Activated T-cell treated with anti-CD3 and anti-CD28 coated beads for 1 hour (primary cell): ENCODE results near the gene FBXL14.

Experiments used
- DNase-seq: peaks from one replicate; pipeline ENCODE4 v3.0.0-alpha.2; 2020; ENCODE audit warnings: low read depth

Gene FBXL14

GRCh38 chr12:1594261-1595025 lies at the start of gene FBXL14:
Gene FBXL14, minus strand, starts transcription at chr12:1594581. Its CDS starts 515 bp downstream, at chr12:1594066.
- peak; percentile 86 for DNase-seq

DNA sequence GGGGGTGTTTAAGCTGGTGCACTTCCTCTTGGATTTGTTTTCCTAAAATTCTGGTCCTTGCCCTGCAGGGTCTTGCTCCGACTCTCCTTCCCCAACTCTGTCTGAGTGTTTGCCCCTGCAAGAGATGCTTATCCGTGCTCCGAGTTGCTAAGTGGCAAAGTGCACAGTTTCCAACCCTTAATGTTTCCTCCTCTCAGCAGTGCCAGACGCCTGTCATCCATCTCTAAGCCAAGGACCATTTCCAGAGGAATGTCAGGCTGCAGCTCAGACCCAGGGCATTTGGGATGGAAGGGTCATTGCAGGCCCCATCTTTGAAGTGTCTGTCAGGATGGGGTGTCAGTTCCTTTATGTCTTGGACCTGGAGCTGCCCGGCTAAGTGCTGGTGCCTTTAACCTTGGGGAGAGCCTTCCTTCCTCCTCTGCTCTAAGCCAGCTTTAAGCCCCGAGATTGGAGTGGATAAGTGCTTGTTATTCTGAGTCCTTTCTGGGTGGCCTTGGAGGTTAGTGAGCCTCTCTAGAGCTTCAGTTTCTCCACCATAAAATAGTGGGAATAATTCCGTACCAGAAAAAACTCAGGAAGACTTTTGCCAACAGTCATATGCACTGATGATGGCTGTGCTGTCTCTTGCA lies 49.6 kb upstream of the FBXL14 start:
- DNase-seq, result no peak

GRCh38 chr12:1643043-1643442 lies 48.7 kb upstream of the FBXL14 start:
- no peak for DNase-seq

- DNase-seq, result no peak
Observed at GRCh38 chr12:1642513-1642912, 48.1 kb upstream of the FBXL14 start.

DNA sequence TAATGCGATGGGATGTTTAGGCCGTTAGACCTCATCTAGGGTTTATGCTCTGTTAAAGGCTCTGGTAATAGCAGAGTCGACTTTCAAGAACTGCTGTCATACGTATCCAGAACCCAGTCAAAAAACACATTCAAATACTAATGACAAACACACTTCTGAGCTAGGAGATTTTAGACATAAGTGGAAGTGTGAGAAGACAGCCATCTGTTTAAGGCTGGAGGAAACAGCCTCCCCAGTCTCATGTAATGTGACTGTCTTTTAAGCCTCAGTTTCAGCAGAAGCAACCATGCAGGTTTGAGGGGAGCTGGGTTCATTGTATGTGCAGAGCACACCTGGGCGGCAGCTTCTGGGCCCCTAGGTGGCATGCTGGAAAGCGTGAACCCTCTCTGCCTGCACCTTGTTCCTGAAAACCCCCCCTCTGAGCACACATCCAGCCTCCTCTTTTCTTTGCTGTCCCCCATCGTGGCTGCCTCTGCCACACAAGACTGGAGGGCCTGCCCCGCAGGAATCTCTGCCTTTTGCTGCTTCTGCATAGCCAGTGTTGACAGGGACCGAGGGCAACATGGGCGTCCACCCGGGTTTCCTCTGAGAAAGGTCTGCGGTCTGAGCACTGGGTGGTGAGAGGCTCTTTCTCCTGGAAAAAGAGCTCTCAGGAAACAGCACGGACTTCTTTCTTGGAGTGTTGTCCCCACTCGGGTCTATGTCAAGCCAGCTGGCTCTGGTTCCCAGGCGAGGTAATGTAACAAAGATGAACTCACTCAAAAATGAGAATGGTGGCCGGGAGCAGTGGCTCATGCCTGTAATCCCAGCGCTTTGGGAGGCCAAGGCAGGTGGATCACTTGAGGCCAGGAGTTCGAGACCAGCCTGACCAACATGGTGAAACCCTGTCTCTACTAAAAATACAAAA lies 46.2 kb upstream of the FBXL14 start:
- no peak for DNase-seq

DNA sequence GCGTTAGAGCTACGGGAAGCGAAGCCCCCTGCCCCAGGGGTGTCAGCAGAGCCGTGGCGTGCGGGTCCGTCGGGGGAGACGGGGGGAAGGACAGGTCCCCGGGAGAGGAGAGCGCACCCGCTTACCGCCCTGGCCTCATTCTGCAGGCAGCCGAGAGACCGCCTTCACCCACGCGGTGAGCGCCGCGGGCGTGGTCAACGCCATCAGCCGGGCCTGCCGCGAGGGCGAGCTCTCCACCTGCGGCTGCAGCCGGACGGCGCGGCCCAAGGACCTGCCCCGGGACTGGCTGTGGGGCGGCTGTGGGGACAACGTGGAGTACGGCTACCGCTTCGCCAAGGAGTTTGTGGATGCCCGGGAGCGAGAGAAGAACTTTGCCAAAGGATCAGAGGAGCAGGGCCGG lies 45.2 kb upstream of the FBXL14 start:
- DNase-seq, result no peak

DNA sequence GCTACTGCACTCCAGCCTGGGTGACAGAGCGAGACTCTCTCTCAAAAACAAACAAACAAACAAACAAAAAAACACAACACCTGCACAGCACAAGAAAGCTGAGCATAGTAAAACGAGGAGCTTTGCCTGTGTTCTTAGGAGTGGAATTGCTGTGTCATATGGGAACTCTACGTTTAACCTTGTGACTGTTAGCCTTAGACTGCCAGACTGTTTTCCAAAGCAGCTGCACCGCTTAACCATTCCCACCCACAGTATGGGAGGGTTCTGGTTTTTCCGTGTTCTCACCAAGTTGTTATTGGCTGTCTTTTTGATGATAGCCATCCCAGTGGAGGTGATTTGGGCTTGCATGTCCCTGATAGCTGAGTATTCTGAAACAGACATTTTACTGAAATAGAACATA lies 43.8 kb upstream of the FBXL14 start:
- DNase-seq, result no peak

- DNase-seq, result no peak
Observed at GRCh38 chr12:1635301-1636095, 41.1 kb upstream of the FBXL14 start.

GRCh38 chr12:1634590-1635191 lies 40.3 kb upstream of the FBXL14 start:
- peak; percentile 51 for DNase-seq

DNA sequence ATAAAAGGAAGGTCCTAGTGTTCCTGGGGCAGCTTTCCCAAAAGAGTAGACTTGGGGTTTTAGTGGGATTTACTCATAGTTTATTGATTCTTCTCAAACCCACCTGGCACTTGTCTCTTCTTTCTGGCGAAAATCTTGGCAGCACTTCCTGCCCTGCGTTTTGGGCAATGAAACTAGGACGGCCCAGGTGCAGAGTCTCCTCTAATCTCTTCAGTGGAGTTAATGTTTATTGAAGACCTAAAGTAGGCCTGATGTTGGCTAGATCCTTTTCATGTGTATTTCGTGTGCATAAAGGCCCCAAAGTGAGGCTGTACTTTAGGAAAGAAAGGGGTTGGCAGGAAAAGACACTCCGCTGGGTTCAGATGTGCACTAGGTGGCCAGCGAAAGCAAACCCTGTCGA lies 39.8 kb upstream of the FBXL14 start:
- no peak for DNase-seq

DNA sequence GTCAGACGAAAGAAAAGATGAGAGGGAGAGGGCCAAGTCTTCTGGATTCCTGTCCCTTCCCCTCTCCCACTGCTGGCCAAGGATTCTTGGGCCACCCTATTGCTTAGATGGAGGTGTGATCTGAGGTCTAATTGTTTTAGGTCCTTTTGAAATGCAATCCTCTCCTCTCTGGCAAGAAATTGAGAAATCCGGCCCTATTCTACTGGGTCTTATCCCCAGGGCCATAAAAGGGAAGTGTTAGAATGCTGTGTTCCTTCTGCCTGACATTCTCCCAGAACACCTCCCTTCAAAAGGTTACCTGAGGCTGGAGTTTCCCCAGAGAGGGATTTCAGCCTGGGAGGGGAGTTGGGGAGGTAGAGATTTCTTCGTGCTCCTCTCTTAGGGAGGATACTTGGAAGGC lies 39.1 kb upstream of the FBXL14 start:
- no peak for DNase-seq

- no peak for DNase-seq
Observed at GRCh38 chr12:1632702-1633101, 38.3 kb upstream of the FBXL14 start.

GRCh38 chr12:1630827-1631591 lies 36.6 kb upstream of the FBXL14 start:
- DNase-seq, result no peak

DNA sequence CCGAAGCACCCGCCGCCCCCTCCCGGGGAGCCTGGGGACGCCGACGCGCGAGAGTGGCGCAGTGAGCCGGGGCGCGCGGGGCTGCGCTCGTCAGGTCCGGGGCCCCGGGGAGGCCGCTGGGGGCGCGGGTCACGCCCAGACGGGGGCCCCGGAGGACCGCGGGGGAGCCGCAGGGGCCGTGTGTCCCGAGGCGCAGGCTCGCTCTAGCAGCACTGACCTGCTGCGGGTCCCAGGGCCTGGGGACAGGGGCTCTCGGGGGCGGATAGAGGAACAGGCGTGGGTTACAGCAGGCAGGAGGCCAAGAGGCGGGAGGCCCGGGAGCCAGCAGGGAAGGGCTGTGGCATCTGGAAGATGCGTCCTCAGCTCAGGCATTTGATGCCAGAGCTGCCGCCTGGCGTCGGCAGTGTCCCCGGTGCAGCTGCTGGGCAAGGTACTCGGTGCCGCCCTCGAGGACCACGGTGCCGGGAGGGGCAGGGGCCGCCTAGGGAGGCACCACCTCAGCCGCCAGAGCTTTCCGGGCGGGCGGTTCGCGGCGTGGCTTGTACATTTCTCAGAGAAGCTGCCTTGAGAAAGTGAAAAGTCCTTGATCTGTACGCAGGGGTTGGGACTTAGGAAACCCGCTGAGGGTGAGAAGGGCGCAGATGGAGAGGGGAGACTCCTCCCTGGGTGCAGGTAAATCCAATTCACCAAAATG lies 35.9 kb upstream of the FBXL14 start:
- no peak for DNase-seq

- no peak for DNase-seq
Observed at GRCh38 chr12:1629338-1630132, 35.2 kb upstream of the FBXL14 start.

GRCh38 chr12:1628666-1629337 lies 34.4 kb upstream of the FBXL14 start, which contains the start of gene WNT5B:
Gene WNT5B, plus strand, starts transcription at chr12:1629231. Its CDS starts 2,124 bp downstream, at chr12:1631355.
- no peak for DNase-seq

DNA sequence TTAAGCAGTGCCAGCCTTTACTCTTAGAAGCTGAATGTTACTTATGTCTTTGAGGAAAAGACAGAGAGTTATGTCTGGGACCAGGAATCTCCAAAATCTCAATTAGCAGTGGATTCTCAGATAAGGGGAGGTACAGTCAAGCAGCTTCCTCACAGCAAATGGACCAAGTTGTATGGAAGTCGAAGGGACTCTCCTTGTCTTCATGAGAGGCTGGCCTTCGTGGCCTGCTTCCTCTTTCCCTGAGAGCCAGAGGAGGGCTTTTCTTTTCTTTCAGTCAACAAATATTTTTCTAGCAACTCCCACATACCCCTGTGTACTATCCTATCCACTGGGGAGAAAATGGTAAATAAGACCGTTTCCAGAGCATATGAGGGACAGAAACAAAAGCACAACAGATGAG lies 28.0 kb upstream of the FBXL14 start:
- DNase-seq, result no peak

DNA sequence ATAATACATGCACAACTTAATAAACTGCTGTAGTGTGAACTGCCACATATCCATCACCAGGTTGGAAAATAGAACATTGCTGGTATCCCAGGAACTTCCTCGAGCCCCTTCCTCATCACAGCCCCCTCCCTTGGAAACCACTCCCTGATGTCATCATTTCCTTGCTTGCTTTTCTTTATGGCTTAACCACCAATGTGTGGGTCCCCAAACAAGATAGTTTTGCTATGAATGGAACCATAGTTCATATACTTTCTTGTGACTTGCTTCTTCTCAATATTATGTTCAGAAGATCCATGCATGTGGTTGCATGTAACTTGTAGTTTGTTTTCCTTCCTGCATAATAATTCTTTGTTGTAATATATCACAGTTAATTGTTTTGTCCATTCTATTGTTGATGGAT lies 25.7 kb upstream of the FBXL14 start:
- no peak for DNase-seq

DNA sequence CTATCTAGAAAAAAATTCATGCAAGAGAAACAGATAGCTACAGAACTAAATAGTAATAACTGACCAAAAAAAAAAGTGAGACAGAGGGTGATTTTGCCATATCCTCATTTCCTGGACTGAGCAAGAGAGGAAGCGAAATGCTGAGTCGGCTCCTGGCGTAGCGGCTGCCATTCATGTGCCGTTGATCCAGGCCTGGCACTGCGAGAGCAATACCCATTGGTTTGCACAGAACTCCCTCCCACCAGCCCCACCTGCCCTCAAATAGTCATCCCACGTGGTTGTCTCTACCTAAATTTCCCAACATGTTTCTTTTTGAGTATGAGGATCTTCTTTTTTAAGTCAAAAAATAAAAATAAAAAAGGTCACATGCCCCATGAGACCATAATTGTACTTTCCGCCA lies 25.2 kb upstream of the FBXL14 start:
- DNase-seq, result no peak
